Kidney tubule cell (primary cell): ENCODE measurements around the gene FAM169A.
"Not testable (repeated sequence)": the region's sequence is repeated elsewhere in the genome, so short reads cannot be mapped to it uniquely, and the experiment has no call there.

ENCODE experiments used
- DNase-seq: peaks from one replicate; pipeline ENCODE4 v3.0.0-alpha.2; 2018; ENCODE audit warnings: low spot score

The FAM169A gene

DNA sequence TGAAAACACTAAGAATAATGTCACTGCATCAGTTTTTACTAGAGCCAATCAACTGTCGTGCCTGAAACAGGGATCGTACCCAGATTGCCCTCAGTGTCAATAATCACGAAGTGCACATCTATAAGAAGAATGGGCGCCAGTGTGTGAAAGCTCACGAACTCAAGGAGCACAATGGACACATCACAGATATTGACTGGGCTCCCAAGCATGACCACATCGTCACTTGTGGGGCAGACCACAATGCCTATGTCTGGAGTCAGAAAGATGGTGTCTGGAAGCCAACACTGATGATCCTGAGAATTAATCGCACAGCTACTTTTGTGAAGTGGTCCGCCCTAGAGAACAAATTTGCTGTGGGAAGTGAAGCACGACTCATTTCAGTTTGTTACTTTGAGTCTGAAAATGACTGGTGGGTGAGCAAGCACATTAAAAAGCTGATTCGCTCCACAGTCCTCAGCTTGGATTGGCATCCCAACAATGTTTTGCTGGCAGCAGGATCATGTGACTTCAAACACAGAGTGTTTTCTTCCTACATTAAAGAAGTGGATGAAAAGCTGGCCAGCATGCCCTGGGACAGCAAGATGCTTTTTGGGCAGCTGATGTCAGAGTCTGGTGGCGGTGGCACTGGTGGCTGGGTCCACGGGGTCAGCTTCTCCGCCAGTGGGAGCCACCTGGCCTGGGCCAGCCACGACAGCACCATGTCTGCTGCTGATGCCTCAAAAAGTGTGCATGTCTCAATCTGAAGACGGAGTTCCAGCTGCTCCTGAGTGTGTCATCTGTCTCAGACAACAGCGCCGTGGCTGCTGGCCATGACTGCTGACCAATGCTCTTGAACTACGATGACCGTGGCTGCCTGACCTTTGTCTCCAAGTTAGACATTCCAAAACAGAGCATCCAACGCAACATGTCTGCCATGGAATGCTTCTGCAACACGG is 66.9 kb downstream of the FAM169A start:
- DNase-seq = peak; percentile 84

DNA sequence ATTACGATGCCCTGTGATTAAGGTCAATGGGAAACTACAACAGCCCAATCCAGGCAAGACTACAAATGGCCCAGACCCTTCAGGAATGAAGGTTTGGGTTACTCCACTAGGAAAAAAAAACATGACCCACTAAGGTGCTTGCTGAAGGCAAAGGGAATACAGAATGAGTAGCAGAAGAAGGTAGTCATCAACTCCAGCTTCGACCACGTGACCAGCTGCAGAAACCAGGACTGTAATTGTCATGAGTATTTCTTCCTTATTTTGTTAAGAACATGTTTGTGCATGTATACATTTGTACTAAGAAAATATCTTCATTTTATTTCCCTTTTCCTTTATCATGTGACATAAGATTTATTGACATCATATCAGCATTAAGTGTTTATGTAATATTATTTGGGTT is 74.5 kb downstream of the FAM169A start:
- not testable (repeated sequence) for DNase-seq

DNA sequence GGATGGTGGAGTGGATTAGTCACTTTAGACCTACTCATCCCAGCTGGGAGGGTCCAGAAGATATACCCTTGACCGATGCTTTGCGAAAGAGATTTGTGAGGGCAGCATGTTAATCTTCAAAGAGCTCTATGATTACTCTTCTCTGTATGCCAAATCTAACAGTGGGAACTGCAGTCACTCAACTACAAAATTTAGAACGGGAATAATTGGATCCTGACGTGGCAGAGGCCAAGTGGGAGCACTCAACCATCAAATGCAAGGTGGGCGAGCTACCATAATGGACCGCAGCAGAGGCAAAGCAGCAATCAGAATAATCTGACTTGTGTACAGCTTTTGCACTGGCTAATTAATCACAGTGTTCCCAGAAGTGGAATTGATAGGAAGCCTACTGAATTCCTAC is 78.8 kb downstream of the FAM169A start:
- no peak for DNase-seq

DNA sequence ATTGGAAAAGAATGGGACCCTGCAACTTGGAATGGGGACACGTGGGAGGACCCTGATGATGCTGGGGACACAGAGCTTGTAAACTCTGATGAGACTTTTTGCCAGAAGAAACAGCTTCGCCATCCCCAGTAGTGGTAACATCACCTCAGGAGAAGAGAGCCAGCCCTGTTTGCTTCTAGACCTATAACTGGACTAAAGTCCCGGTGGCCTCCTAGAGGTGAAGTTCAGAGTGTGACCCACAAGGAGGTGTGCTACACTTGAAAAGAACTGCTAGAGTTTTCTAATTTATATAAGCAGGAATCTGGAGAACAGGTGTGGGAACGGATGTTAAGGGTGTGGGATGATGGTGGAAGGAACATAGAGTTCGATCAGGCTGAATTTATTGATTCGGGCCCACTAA is 79.3 kb downstream of the FAM169A start:
- no peak for DNase-seq

DNA sequence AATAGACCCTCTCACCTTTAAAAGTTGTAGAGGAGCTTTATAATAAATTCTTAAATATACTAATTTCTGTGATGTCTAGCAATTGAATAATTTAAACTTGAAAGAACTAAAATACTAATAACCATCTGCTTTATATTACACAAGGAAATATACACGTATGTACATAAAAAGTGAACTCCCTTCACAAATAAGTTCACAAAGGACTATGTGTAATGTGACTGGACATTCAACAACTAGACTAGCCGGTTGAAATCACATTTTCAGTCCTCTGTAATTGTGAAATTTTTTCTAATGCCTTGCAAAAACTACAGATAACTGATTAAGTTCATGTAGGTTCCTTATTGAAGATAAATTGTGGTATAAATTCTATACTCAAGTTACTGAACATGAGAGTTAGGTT is 87.6 kb downstream of the FAM169A start:
- DNase-seq = no peak

DNA sequence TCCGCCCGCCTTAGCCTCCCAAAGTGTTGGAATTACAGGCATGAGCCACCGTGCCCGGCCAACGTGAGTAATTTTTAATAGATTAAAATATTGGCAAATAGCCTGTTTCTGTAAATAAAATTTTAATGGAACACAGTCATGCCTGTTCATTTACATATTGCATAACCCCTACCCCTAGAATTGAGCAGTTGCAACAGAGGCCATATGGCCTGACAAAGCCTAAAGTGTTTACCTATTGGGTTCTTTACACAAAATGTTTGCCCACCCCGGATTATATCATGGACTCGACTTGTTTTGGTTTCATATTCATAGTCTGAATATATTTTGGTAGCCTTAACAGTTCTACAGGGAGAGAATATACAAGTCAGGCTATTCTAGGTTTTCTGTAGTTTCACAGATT is 93.8 kb downstream of the FAM169A start:
- no peak for DNase-seq

DNA sequence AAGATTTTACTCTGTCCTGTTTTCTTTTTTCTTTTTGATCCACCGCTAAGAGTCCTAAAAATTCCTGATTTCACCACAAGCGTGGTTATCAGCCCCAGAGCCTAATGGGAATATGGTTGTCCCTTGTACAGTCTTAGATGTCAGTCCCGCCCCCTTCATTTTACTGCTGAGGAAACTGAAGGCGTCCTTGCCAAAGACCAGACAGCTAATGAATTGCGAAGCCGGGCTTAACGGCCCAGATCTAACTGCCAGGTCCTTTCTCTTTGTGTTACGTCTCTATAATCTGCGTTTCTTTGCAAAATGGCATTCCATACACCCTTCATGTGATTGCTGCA is 98.6 kb downstream of the FAM169A start:
- peak; percentile 35 for DNase-seq

DNA sequence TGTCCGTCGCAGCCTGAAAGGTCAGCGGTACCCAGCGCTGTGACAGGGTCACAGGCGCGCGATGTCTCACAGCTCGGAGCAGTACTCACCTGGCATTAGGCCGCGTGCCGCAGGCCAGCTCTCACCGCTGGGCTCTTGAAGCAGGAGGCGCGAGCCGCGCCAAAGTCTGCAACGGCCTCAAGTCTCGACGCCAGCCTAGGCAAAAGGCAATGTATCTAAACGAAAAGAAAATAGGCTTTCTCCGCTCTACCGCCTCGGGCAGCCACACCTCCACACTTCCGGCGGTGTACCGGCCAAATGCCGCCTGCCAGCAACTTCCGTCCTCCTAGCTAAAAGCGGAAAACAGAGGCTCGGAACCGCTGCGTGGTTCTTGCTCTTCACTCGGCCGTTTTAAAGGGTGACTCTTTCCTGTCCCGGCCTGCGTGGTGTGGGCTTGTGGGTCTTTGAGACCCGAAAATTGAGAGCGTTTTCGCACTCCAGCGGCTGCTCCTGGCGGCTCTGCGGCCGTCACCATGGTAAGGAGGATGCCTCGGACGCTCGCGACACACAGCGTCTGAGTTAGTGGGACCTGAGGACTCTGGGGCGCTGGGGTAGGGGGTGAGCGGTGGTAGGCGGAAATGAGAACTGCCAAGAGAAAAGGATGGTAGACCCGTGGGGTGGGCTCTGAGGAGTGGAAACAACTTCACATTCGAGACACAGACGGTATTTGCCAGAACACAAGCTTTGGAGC is 99.2 kb downstream of the FAM169A start, which contains the start of the genes GFM2 and NSA2:
Gene GFM2, minus strand, starts transcription at position 269 of the 730 bp plus-strand sequence. CDS start 3,375 bp downstream, outside the sequence.
Gene NSA2, plus strand, starts transcription at position 401 of the 730 bp plus-strand sequence. Its CDS starts 112 bp downstream, at position 513.
- DNase-seq = peak; percentile 93

DNA sequence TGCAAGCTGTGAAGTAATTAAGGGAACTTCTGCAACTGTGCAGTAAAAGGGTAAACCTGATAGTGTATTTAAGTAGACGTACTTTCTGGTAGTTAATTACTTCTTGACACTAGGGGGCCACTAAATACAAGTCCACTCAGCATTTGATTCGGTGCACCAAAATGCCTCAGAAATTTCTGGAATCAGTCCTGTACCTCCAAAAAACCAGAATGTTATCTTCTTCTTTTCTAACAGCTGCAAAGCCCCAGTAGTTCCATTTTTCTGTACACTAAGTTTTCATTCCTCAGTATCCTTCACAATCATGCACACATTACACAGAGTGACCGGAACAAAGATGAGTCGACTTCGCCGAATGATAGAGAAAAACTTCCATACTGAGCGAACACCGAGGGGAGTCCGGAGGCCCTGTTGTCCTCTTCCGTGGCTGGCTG is 99.8 kb downstream of the FAM169A start:
- no peak for DNase-seq

DNA sequence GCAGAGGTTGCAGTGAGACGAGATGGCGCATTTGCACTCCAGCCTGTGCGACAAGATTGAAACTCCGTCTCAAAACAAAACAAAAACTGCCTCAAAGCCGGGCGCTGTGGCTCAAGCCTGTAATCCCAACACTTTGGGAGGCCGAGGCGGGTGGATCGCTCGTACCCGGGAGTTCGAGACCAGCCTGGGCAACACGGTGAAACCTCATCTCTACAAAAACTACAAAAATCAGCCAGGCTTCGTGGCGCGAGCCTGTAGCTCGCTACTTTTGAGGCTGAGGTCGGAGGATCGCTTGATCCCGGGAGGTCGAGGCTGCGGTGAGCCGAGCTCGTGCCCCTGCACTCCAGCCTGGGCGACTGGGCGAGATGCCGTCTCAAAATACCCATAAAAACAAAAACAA is 100.3 kb downstream of the FAM169A start:
- DNase-seq = no peak

DNA sequence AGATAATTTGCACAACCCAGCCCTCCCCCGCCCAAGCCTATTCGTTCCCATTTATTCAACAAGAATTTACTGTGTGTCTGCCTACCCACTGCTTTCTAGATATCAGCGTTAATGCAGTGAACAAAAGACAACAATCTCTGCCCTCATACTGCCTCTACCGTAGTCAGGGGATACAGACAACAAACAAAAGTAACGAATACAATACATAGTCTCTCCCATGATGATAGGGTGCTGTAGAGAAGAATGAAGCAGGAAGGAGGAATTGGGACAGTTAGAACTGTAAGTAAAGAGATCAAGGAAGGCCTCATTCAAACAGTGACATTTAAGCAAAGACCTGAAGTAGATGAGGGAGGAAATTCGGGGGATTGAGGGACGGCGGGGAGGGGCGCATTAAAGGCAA is 101.0 kb downstream of the FAM169A start:
- DNase-seq = peak; percentile 9

DNA sequence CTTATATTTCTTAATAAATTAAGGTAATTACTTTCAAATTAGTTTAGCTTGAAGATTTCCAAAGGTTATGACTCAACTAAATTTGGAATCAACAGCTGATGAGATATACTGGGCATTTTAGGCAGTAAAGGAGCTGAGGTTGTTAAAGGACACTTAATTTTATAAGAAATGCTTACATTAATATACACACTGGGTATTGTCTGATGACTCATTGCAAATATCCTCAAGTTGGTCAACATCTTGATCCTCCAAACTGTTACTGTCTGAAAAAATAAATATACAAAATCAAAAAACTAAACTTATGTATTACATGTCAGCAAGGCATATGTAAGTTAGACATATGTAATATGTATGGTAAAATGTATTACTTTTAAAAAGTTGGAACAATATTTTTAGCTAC is 102.7 kb downstream of the FAM169A start:
- no peak for DNase-seq

DNA sequence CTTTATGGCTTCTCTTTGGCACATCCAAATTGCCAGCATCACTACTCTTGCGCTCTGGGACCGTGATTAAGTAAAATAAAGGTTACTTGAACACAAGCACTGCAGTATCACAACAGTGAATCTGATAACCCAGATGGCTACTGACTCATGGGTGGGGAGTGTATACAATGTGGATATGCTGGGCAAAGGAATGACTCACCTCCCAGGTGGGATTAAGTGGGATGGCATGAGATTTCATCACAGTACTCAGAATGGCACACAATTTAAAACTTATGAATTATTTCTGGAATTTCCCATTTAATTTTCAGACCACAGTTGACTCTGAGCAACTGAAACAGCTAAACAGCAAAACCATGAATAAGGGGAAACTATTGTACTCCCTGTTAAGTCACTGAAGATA is 103.6 kb downstream of the FAM169A start:
- peak; percentile 88 for DNase-seq

DNA sequence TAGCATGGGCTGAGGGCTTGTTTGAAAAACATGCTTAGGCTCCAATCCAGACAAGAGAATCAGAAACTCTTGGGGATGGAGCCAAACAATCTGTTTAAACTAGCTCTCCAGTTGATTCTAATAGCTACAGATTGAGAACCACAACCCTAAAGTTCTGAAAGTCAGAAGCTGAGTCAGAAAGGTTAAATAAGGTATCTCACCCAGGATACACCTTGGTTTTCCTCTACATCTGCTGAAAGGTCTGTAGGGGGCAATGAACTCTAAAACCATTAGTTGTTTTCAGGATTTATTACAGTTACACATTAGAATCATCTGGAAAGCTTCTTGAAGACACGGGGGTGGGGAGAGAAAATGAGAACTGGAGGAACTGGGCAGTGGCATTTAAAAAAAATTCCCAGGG is 104.9 kb downstream of the FAM169A start:
- DNase-seq = peak; percentile 47

DNA sequence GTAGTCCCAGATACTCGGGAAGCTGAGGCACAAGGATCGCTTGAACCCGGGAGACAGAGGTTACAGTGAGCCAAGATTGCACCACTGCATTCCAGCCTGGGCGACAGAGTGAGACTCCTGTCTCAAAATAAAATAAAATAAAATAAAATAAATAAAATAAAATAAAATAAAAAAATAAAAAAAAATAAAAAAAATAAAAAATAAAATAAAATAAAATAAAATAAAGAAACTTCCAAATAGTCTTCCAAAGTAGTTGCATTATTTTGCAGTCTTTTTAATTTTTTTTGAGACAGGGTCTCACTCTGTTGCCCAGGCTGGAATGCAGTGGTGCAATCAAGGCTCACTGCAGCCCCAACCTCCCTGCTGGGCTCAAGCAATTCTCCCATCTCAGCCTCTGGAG is 117.4 kb downstream of the FAM169A start:
- DNase-seq = not testable (repeated sequence)

DNA sequence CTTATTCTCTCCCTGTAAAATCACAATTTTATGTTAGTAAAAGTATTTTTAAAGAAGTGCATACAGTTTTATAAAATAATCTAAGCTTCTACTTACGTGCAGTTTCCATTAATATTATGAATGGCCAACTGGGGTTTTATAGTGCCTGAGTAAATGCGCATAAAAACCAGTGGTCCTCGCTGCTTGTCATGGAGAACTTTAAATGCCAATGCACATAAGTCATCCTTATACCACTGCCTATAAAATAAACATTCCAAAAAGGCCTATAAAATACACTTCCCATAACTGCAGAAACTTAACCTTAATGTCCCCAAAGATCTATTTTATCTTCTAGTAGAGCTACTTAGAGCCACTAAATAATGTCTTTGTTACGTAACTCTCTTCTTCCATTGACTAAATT is 127.8 kb downstream of the FAM169A start:
- no peak for DNase-seq

DNA sequence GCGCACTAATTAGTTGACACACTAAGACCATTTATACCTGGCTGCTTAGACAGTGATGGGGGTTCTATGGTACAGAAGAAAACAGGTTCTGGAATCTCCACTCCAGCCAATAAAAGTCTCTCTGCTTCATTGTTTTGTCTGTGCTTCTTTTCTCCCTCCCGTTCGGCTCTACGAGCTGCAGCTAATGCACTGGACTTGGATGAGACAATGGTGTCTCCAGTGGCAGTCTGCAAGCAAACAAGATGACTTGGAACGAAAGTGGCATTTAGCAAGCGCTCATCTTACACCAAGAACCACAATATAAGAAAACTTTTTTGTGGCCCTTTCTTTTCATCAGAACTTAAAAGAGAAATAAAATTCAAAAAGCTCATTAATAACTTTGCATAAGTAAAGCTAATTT is 129.4 kb downstream of the FAM169A start:
- no peak for DNase-seq
